Mammary epithelial cell (primary cell): ENCODE data around the gene YWHAH.

Experiments
- CTCF ChIP-seq, 2 donors: IDR thresholded peaks in 1 of 2; conservative IDR thresholded peaks in 1 of 2; 2 replicates each; pipeline ENCODE4 v1.5.1; 2011 to 2012; ENCODE audit warnings: inconsistent platforms in 2 of 2, low read length in 2 of 2, mild to moderate bottlenecking in 2 of 2, control low read depth in 1 of 2, low read depth in 1 of 2; ENCODE audit not compliant: insufficient read depth in 1 of 2; ENCODE audit errors: extremely low read depth in 1 of 2
- EZH2 ChIP-seq: IDR thresholded peaks from 2 replicates; pipeline ENCODE4 v1.6.1; 2012; ENCODE audit warnings: low read length, inconsistent platforms, borderline replicate concordance

- TF ChIP-seq CTCF (conservative IDR thresholded peaks at IDR 0.05 in 1 of 2, IDR thresholded peaks at IDR 0.05 in 1 of 2; ENCODE audit: extremely low read depth in 1 of 2, insufficient read depth in 1 of 2, low read depth in 1 of 2, low read length in 2 of 2): no peak
- no peak for TF ChIP-seq EZH2
Measured at GRCh38 chr22:31905356-31905755, 39.0 kb upstream of the YWHAH start.
